Panc1 (cell line): ENCODE results near the gene SLC20A1. TPM values are rescaled to one million over a fixed set of nuclear protein-coding genes. Genes with fewer than 3 reads are reported as not detected.
"Not testable (repeated sequence)": the region's sequence is repeated elsewhere in the genome, so short reads cannot be mapped to it uniquely, and the experiment has no call there.

ENCODE experiments used
- ATAC-seq: fragments of 200-7000 bp; cut with Tn5 transposase; 2 replicates; pipeline ENCODE4 v1.9.1; 2020; ENCODE audit warnings: mild to moderate bottlenecking, moderate library complexity
- BruUV-seq: library from RNA; stranded (reverse); fragments of 400-500 nt; replicated peaks from 2 replicates; lab custom pipeline; 2021; lab: Mats Ljungman, UMichigan
- CTCF ChIA-PET: fragments of 300-600 bp; sonication (Branson Sonifier 250); formaldehyde crosslinking; loops from one replicate; lab custom pipeline; 2022; ENCODE audit warnings: antibody characterized with exemption; lab: Charles Lee
- POLR2A ChIA-PET: fragments of 300-600 bp; sonication (Branson Sonifier 250); formaldehyde crosslinking; loops from one replicate; lab custom pipeline; 2022; ENCODE audit warnings: antibody characterized with exemption; lab: Charles Lee
- DNase-seq: peaks from one replicate; pipeline ENCODE4 v3.0.0-alpha.2; 2010; ENCODE audit warnings: low read depth, low spot score
- H3K27ac ChIP-seq: 2 replicates; pipeline ENCODE4 v1.5.1; 2011; ENCODE audit warnings: mild to moderate bottlenecking, low read length, inconsistent platforms
- H3K27me3 ChIP-seq: fragments of 200-500 bp; sonication (Bioruptor generic); 2 replicates; pipeline ENCODE4 v1.6.0; 2014; ENCODE audit warnings: low read length, inconsistent platforms; ENCODE audit not compliant: control insufficient read depth, insufficient read depth
- H3K36me3 ChIP-seq: fragments of 200-500 bp; sonication (Bioruptor generic); 2 replicates; pipeline ENCODE4 v1.5.1; 2014; ENCODE audit warnings: inconsistent platforms, mild to moderate bottlenecking, low read length, moderate library complexity; ENCODE audit not compliant: control insufficient read depth, insufficient read depth
- H3K4me1 ChIP-seq: 2 replicates; pipeline ENCODE4 v1.5.1; 2011; ENCODE audit warnings: inconsistent platforms, mild to moderate bottlenecking, low read length, moderate library complexity; ENCODE audit not compliant: control insufficient read depth, insufficient read depth
- H3K4me3 ChIP-seq, 2 experiments: 2 replicates each; pipeline ENCODE4 v1.5.1; 2011 to 2012; ENCODE audit warnings: low read depth in 2 of 2, low read length in 2 of 2, mild to moderate bottlenecking in 2 of 2, inconsistent platforms in 1 of 2, moderate library complexity in 1 of 2
- H3K9me3 ChIP-seq: fragments of 200-500 bp; sonication (Bioruptor generic); 2 replicates; pipeline ENCODE4 v1.5.1; 2014; ENCODE audit warnings: low read depth, mild to moderate bottlenecking, inconsistent platforms, low read length, moderate library complexity; ENCODE audit not compliant: control insufficient read depth, insufficient read depth
- POLR2AphosphoS5 ChIP-seq: IDR thresholded peaks from 2 replicates; pipeline ENCODE4 v1.6.1; 2012; ENCODE audit warnings: mild to moderate bottlenecking, low read depth, low read length, moderate library complexity
- SIN3A ChIP-seq: IDR thresholded peaks from 2 replicates; pipeline ENCODE4 v1.6.1; 2012; ENCODE audit warnings: low read depth, mild to moderate bottlenecking, low read length, moderate library complexity, borderline replicate concordance; ENCODE audit not compliant: insufficient read depth
- TCF7L2 ChIP-seq: IDR thresholded peaks from 2 replicates; pipeline ENCODE4 v1.6.1; 2011; ENCODE audit warnings: mild to moderate bottlenecking, low read depth, low read length, inconsistent platforms
- in situ Hi-C: cut with HindIII; loops from 2 replicates; pipeline ENCODE4 v1.10.0; 2016; ENCODE audit warnings: low sequenced_read_pairs, low pct_unique_long_range_greater_than_20kb
- intact Hi-C: fragments of 100-400 bp; cut with micrococcal nuclease; formaldehyde crosslinking; loops from one replicate; pipeline ENCODE4 v1.10.0; 2022; ENCODE audit not compliant: unreplicated experiment
- total RNA-seq: library from RNA; stranded (reverse); gene quantifications from one replicate; pipeline ENCODE4 v1.2.1, GENCODE V29; 2021; ENCODE audit not compliant: unreplicated experiment
- TF ChIP-seq, protein P1 (sequence below): fragments of 450-650 bp; IDR thresholded peaks from 2 replicates; pipeline ENCODE4 v1.5.1; 2017; ENCODE audit warnings: mild to moderate bottlenecking
- TF ChIP-seq, protein P2 (sequence below), 2 experiments: IDR thresholded peaks; 2 replicates each; pipeline ENCODE4 v1.6.1; 2011 to 2012; ENCODE audit warnings: low read depth in 2 of 2, control low read depth in 1 of 2, low read length in 1 of 2, mild to moderate bottlenecking in 1 of 2, moderate library complexity in 1 of 2; ENCODE audit not compliant: insufficient read depth in 1 of 2

The SLC20A1 gene
- total RNA-seq, 1 experiment from 2014 or later, result 72.0 TPM

DNA sequence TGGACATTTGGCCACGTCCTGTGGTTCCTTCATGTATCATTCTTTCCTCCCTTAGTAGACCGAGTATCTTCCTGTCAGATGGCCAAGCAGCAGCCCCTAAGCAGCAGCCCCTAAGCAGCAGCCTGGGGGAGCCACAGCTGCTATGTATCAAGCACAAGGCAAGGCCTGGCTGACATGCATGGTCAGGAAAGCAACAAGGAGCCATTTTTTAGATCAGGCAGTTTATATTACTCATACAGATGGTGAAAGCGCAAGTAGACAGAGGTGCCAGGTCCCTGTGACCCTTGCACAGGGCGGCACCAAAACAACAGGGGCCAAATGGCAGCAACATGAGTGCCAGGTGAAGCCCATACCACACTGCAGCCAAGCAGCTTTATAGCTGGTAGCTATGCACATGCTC, 39.2 kb upstream of the SLC20A1 start:
- no TSS peak for BruUV-seq
- intact Hi-C loops, result no loop called here
- Histone ChIP-seq H3K4me1 (no peaks in the 10 kb centered on the region), H3K27ac (no peak overlapping the region), H3K4me3 (no peak overlapping the region), H3K9me3 (no peaks in the 10 kb centered on the region), H3K27me3 (no peaks in the 10 kb centered on the region), H3K36me3 (no peaks in the 10 kb centered on the region)
- ChIA-PET CTCF (no interaction called here), POLR2A (no interaction called here)
- in situ Hi-C loops, result no loop called here
- DNase-seq (no peak), ATAC-seq (no peak; the same call in 1 of the 2 replicates)
- TF ChIP-seq, protein P1, sequence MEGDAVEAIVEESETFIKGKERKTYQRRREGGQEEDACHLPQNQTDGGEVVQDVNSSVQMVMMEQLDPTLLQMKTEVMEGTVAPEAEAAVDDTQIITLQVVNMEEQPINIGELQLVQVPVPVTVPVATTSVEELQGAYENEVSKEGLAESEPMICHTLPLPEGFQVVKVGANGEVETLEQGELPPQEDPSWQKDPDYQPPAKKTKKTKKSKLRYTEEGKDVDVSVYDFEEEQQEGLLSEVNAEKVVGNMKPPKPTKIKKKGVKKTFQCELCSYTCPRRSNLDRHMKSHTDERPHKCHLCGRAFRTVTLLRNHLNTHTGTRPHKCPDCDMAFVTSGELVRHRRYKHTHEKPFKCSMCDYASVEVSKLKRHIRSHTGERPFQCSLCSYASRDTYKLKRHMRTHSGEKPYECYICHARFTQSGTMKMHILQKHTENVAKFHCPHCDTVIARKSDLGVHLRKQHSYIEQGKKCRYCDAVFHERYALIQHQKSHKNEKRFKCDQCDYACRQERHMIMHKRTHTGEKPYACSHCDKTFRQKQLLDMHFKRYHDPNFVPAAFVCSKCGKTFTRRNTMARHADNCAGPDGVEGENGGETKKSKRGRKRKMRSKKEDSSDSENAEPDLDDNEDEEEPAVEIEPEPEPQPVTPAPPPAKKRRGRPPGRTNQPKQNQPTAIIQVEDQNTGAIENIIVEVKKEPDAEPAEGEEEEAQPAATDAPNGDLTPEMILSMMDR, result no peak
- TF ChIP-seq POLR2AphosphoS5 (no peak), TCF7L2 (no peak), SIN3A (no peak)
- TF ChIP-seq, protein P2, sequence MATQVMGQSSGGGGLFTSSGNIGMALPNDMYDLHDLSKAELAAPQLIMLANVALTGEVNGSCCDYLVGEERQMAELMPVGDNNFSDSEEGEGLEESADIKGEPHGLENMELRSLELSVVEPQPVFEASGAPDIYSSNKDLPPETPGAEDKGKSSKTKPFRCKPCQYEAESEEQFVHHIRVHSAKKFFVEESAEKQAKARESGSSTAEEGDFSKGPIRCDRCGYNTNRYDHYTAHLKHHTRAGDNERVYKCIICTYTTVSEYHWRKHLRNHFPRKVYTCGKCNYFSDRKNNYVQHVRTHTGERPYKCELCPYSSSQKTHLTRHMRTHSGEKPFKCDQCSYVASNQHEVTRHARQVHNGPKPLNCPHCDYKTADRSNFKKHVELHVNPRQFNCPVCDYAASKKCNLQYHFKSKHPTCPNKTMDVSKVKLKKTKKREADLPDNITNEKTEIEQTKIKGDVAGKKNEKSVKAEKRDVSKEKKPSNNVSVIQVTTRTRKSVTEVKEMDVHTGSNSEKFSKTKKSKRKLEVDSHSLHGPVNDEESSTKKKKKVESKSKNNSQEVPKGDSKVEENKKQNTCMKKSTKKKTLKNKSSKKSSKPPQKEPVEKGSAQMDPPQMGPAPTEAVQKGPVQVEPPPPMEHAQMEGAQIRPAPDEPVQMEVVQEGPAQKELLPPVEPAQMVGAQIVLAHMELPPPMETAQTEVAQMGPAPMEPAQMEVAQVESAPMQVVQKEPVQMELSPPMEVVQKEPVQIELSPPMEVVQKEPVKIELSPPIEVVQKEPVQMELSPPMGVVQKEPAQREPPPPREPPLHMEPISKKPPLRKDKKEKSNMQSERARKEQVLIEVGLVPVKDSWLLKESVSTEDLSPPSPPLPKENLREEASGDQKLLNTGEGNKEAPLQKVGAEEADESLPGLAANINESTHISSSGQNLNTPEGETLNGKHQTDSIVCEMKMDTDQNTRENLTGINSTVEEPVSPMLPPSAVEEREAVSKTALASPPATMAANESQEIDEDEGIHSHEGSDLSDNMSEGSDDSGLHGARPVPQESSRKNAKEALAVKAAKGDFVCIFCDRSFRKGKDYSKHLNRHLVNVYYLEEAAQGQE (IDR thresholded peaks at IDR 0.05; ENCODE audit: insufficient read depth in 1 of 2, low read depth in 2 of 2, low read length in 1 of 2), result no peak

DNA sequence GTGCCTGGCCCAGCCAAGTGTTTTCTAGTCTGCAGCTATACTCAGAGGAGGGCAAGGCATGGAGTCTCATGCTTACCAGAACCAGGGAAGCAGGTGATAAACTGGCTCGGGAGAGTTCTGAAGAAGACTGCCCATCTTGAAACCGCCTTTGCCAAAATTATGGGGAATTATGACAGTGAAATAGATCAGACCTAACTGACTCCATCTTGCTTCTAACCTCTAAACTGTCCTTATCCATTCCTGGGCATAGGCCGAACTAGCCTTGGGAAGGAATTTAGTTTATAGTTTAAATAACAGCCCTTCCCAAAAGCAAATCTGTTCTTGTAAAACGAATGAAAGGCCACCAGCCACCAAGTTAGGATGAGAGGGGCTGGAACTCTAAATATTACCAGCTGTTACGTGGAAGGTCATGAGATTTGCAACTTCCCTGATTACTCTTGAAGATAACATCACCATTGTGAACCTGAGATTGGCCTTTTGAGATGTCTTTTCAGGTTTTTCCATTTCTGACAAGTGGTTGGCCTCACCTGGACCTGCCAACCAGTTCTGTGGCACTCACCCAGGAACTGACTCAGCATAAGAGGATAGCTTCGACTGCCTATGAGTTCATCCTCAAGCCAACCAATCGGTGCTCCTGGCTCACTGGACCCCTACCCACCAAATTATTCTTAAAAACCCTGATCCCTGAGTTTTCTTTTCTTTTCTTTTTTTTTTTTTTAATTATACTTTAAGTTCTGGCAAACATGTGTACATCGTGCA, 37.9 kb upstream of the SLC20A1 start:
- BruUV-seq, result no TSS peak
- Histone ChIP-seq H3K9me3 (no peaks in the 10 kb centered on the region), H3K36me3 (no peaks in the 10 kb centered on the region), H3K4me1 (no peaks in the 10 kb centered on the region), H3K4me3 (no peak overlapping the region), H3K27me3 (no peaks in the 10 kb centered on the region), H3K27ac (no peak overlapping the region)
- ChIA-PET CTCF (interaction anchor here (0.6 to 1.0 kb wide), 2 partner anchors 117 to 127 kb away, joined by 4 to 10 read pairs; no protein-coding TSS in a partner anchor), POLR2A (no interaction called here)
- in situ Hi-C loops, result no loop called here
- TF ChIP-seq SIN3A (no peak), POLR2AphosphoS5 (no peak)
- DNase-seq (no peak), ATAC-seq (no peak)
- intact Hi-C loops, result no loop called here

DNA sequence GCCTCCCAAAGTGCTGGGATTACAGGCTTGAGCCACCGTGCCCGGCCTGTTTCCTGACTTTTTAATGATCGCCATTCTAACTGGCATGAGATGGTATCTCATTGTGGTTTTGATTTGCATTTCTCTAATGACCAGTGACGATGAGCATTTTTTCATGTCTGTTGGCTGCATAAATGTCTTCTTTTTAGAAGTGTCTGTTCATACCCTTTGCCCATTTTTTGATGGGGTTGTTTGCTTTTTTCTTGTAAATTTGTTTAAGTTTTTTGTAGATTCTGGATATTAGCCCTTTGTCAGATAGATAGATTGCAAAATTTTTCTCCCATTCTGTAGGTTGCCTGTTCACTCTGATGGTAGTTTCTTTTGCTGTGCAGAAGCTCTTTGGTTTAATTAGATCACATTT, 36.4 kb upstream of the SLC20A1 start:
- BruUV-seq, intact Hi-C loops, H3K27me3 ChIP-seq, H3K4me1 ChIP-seq, H3K9me3 ChIP-seq, DNase-seq, H3K36me3 ChIP-seq, ATAC-seq, in situ Hi-C loops, CTCF ChIA-PET, H3K4me3 ChIP-seq, POLR2A ChIA-PET, H3K27ac ChIP-seq: not testable (repeated sequence)

DNA sequence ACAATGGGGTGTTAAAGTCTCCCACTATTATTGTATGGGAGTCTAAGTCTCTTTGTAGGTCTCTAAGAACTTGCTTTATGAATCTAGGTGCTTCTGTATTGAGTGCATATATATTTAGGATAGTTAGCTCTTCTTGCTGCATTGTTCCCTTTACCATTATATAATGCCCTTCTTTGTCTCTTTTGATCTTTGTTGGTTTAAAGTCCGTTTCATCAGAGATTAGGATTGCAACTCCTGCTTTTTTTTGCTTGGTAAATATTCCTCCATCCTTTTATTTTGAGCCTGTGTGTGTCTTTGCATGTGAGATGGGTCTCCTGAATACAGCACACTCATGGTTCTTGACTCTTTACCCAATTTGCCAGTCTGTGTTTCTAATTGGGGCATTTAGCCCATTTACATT, 33.5 kb upstream of the SLC20A1 start:
- H3K36me3 ChIP-seq, BruUV-seq, H3K9me3 ChIP-seq, intact Hi-C loops, H3K4me3 ChIP-seq, DNase-seq, H3K27me3 ChIP-seq, H3K4me1 ChIP-seq, ATAC-seq, in situ Hi-C loops, H3K27ac ChIP-seq, POLR2A ChIA-PET: not testable (repeated sequence)
- CTCF ChIA-PET, result interaction anchor here (1.1 kb wide), 1 partner anchor 80 kb away, joined by 3 read pairs; no protein-coding TSS in a partner anchor
